Nephron progenitor cell (in vitro differentiated cells): ENCODE results near the gene CACNA1C.

Experiments used
- DNase-seq: peaks from one replicate; pipeline ENCODE4 v3.0.0; 2021
- H3K27ac Mint-ChIP-seq: 2 replicates; pipeline ENCODE4 v1.8.0; 2021; ENCODE audit warnings: mild to moderate bottlenecking, moderate library complexity, mixed read lengths
- H3K27me3 Mint-ChIP-seq: 2 replicates; pipeline ENCODE4 v1.8.0; 2021; ENCODE audit warnings: mild to moderate bottlenecking, low read depth, mixed read lengths; ENCODE audit not compliant: poor library complexity
- H3K36me3 Mint-ChIP-seq: 2 replicates; pipeline ENCODE4 v1.8.0; 2021; ENCODE audit warnings: low read depth, mixed read lengths
- H3K4me1 Mint-ChIP-seq: 2 replicates; pipeline ENCODE4 v1.8.0; 2021; ENCODE audit warnings: mixed read lengths
- H3K4me3 Mint-ChIP-seq: 2 replicates; pipeline ENCODE4 v1.8.0; 2021; ENCODE audit warnings: mild to moderate bottlenecking, moderate library complexity, mixed read lengths
- H3K9me3 Mint-ChIP-seq: 2 replicates; pipeline ENCODE4 v1.8.0; 2021; ENCODE audit warnings: mild to moderate bottlenecking, moderate library complexity, mixed read lengths
- TF ChIP-seq, protein P1 (sequence below): fragments of 200-600 bp; sonication (generic); IDR thresholded peaks from 2 replicates; pipeline ENCODE4 v1.5.0; 2021; ENCODE audit warnings: antibody characterized with exemption

CACNA1C gene

DNA sequence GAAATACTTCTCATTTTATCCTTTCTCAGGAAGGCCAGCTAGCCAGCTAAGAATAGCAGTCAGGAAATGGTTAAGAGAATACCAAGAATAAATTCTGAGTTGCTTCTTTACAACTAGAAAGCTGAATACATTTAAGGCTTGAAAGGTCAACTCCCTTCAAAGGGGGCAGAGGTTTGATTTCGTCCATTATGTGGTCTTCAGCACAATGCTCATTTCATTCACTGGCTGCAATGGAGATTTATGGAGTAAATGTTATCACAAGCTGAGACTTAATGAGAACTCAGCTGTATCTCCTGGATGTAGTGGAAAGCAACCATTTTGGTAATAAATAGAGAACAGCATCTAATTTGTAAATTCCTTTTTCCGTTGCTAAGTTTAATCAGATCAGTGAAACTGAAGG is 477.0 kb downstream of the CACNA1C start:
- peaks cover 90% of the 10 kb centered on the region for H3K4me1 Mint-ChIP-seq
- TF ChIP-seq, protein P1, sequence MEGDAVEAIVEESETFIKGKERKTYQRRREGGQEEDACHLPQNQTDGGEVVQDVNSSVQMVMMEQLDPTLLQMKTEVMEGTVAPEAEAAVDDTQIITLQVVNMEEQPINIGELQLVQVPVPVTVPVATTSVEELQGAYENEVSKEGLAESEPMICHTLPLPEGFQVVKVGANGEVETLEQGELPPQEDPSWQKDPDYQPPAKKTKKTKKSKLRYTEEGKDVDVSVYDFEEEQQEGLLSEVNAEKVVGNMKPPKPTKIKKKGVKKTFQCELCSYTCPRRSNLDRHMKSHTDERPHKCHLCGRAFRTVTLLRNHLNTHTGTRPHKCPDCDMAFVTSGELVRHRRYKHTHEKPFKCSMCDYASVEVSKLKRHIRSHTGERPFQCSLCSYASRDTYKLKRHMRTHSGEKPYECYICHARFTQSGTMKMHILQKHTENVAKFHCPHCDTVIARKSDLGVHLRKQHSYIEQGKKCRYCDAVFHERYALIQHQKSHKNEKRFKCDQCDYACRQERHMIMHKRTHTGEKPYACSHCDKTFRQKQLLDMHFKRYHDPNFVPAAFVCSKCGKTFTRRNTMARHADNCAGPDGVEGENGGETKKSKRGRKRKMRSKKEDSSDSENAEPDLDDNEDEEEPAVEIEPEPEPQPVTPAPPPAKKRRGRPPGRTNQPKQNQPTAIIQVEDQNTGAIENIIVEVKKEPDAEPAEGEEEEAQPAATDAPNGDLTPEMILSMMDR, result no peak
- peaks cover 16% of the 10 kb centered on the region for H3K27me3 Mint-ChIP-seq
- no peak for DNase-seq
- no peak overlapping the region for H3K27ac Mint-ChIP-seq
- H3K36me3 Mint-ChIP-seq, result no peaks in the 10 kb centered on the region
- no peak overlapping the region for H3K4me3 Mint-ChIP-seq
- no peaks in the 10 kb centered on the region for H3K9me3 Mint-ChIP-seq

DNA sequence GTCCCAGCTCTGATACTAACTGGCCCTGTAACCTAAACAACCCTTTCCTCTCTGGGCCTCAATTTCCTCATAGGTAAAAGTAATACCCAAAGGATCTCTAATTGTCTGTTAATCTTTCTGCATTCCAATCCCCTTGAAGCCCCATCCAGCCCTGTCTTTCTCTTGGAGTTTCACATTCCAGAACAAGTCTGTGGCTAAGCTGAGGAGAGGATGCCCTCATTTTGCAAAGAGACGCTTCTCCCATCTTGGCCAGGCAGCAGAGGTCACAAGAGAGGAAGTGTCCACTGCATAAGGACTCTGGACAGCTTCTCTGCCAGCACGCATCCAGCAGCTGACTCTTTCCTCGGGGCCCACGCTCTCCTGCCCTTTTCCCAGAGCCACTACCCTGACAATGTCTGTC is 478.6 kb downstream of the CACNA1C start:
- TF ChIP-seq, protein P1, result no peak
- H3K27ac Mint-ChIP-seq, result no peak overlapping the region
- H3K4me3 Mint-ChIP-seq, result no peak overlapping the region
- peaks cover 16% of the 10 kb centered on the region for H3K27me3 Mint-ChIP-seq
- peaks cover 78% of the 10 kb centered on the region for H3K4me1 Mint-ChIP-seq
- H3K36me3 Mint-ChIP-seq, result no peaks in the 10 kb centered on the region
- no peaks in the 10 kb centered on the region for H3K9me3 Mint-ChIP-seq
- no peak for DNase-seq

DNA sequence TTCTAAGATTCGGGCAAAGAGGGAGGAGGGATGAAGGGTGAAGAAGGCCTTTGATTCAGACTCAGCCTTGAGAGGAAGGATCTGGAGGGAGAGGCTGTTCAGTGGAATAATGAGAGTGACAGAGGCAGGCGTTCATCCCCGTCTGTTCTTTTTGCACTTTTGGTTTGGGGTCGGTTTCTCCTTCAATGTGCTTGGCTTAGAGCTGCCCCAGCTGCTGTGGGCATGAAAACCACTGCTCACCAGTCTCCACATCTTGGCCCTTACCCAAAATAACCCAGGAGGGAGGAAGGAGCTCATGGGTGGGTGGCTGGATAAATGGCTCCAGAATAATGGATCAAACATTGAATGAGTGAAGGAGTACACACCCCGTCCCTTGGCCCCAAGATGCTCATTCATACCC is 480.2 kb downstream of the CACNA1C start:
- Mint-ChIP-seq H3K36me3 (no peaks in the 10 kb centered on the region), H3K27ac (peak overlapping the region; percentile 60), H3K27me3 (peaks cover 16% of the 10 kb centered on the region), H3K4me3 (peak overlapping the region; percentile 13), H3K9me3 (no peaks in the 10 kb centered on the region), H3K4me1 (peaks cover 63% of the 10 kb centered on the region)
- DNase-seq, result no peak
- TF ChIP-seq, protein P1, result no peak

DNA sequence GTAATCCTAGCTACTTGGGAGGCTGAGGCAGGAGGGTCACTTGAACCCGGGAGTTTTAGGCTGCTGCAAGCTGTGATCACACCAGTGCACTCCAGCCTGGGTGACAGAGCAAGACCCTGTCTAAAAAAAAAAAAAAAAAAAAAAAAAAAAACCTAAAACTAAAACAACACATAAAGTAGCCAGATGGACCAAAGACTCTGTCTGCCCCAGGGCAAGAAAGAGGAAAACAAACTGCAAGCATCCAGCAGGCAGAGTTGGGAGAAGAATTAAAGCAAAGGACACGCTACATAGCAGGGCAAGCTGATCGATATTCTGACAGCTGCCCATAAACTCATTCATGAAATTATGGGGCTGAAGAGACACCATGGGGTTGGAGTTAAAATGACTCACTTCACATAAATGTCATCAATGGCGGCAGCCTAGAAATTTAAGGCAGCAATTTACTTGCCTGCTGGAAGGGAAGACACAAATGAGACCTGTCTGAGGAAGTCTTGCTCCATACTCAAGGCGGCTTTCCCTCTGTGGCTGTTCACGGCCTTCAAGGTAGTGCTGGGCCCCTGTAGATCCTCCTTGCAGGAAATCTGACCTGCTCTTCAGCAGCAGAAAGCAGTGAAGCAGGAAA is 482.9 kb downstream of the CACNA1C start:
- peak overlapping the region; percentile 61 for H3K4me3 Mint-ChIP-seq
- no peaks in the 10 kb centered on the region for H3K36me3 Mint-ChIP-seq
- DNase-seq, result no peak
- H3K27ac Mint-ChIP-seq, result peak overlapping the region; percentile 95
- H3K4me1 Mint-ChIP-seq, result peaks cover 42% of the 10 kb centered on the region
- peaks cover 13% of the 10 kb centered on the region for H3K27me3 Mint-ChIP-seq
- H3K9me3 Mint-ChIP-seq, result no peaks in the 10 kb centered on the region
- TF ChIP-seq, protein P1, result no peak

DNA sequence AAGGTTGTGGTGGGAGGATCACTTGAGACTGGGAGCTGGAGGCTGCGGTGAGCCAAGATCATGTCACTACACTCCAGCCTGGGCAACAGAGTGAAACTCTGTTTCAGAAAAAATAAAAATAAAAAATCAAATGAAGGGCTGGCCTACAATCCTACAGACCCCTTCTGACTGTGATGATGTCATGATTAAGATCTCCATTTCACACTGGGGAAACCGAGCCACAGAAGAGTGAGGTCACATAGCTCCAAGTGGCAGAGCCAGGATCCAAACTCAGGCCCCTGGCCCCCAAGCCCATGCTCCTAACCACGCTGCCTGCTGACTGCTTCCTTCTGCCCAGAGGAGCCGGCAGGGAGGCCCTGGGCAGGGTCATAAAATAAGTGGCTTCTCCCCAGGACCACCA is 483.9 kb downstream of the CACNA1C start:
- no peak for DNase-seq
- peak overlapping the region; percentile 49 for H3K27ac Mint-ChIP-seq

More for the DNA sequence above, 483.9 kb downstream of the CACNA1C start:
- H3K36me3 Mint-ChIP-seq, result no peaks in the 10 kb centered on the region
- peaks cover 15% of the 10 kb centered on the region for H3K27me3 Mint-ChIP-seq
- H3K9me3 Mint-ChIP-seq, result no peaks in the 10 kb centered on the region
- TF ChIP-seq, protein P1, result no peak
- no peak overlapping the region for H3K4me3 Mint-ChIP-seq
- peaks cover 34% of the 10 kb centered on the region for H3K4me1 Mint-ChIP-seq
